Liver (tissue), 9 donors: ENCODE data around the gene SEMA7A. TPM values are rescaled to one million over a fixed set of nuclear protein-coding genes. Genes with fewer than 3 reads are reported as not detected.

Experiments used
- DNase-seq: peaks from one replicate; pipeline ENCODE4 v3.0.0-alpha.2; 2017; ENCODE audit warnings: low spot score
- H3K27ac ChIP-seq, 2 donors: one replicate each; pipeline ENCODE4 v1.7.0; 2013; ENCODE audit warnings: inconsistent platforms in 2 of 2, low read length in 2 of 2, control low read depth in 1 of 2, low read depth in 1 of 2, mild to moderate bottlenecking in 1 of 2
- H3K27me3 ChIP-seq, 4 donors: one replicate each; pipeline versions ENCODE4 v1.6.1 to v1.7.0; 2013; ENCODE audit warnings: low read length in 3 of 4, inconsistent platforms in 1 of 4, mild to moderate bottlenecking in 1 of 4, moderate library complexity in 1 of 4; ENCODE audit not compliant: control insufficient read depth in 4 of 4, insufficient read depth in 4 of 4
- H3K36me3 ChIP-seq, 4 donors: one replicate each; pipeline versions ENCODE4 v1.6.1 to v1.7.0; 2013; ENCODE audit warnings: low read length in 3 of 4, mild to moderate bottlenecking in 3 of 4, low read depth in 1 of 4, moderate library complexity in 1 of 4; ENCODE audit not compliant: control insufficient read depth in 4 of 4, insufficient read depth in 3 of 4
- H3K4me1 ChIP-seq, 4 donors: one replicate each; pipeline versions ENCODE4 v1.6.1 to v1.7.0; 2013; ENCODE audit warnings: low read length in 3 of 4, mild to moderate bottlenecking in 3 of 4, moderate library complexity in 1 of 4; ENCODE audit not compliant: control insufficient read depth in 4 of 4, insufficient read depth in 4 of 4
- H3K4me3 ChIP-seq, 3 donors: one replicate each; pipeline versions ENCODE4 v1.6.1 to v1.7.0; 2013; ENCODE audit warnings: low read length in 3 of 3, control low read depth in 1 of 3, low read depth in 1 of 3, mild to moderate bottlenecking in 1 of 3
- H3K9ac ChIP-seq, 2 donors: one replicate each; pipeline ENCODE4 v1.7.0; 2013; ENCODE audit warnings: low read length in 2 of 2, mild to moderate bottlenecking in 2 of 2, moderate library complexity in 2 of 2, control low read depth in 1 of 2, low read depth in 1 of 2
- H3K9me3 ChIP-seq, 4 donors: one replicate each; pipeline versions ENCODE4 v1.6.1 to v1.7.0; 2013; ENCODE audit warnings: low read length in 3 of 4; ENCODE audit not compliant: control insufficient read depth in 4 of 4
- EGR1 ChIP-seq, 2 donors: IDR thresholded peaks; 2 replicates each; pipeline ENCODE4 v1.6.1; 2016 to 2018; ENCODE audit warnings: antibody characterized with exemption in 2 of 2, low read depth in 2 of 2
- FOXA1 ChIP-seq: IDR thresholded peaks from 2 replicates; pipeline ENCODE4 v1.6.1; 2016; ENCODE audit warnings: antibody characterized with exemption
- FOXA2 ChIP-seq: IDR thresholded peaks from 2 replicates; pipeline ENCODE4 v1.6.1; 2016; ENCODE audit warnings: antibody characterized with exemption
- GABPA ChIP-seq, 2 donors: IDR thresholded peaks in 1 of 2; conservative IDR thresholded peaks in 1 of 2; 2 replicates each; pipeline ENCODE4 v1.6.1; 2016; ENCODE audit warnings: antibody characterized with exemption in 2 of 2, mild to moderate bottlenecking in 1 of 2, moderate library complexity in 1 of 2
- HNF4G ChIP-seq: IDR thresholded peaks from 2 replicates; pipeline ENCODE4 v1.6.1; 2016; ENCODE audit warnings: antibody characterized with exemption
- JUND ChIP-seq, 2 donors: IDR thresholded peaks; 2 replicates each; pipeline ENCODE4 v1.6.1; 2016; ENCODE audit warnings: antibody characterized with exemption in 2 of 2
- RAD21 ChIP-seq, 2 donors: IDR thresholded peaks; 2 replicates each; pipeline ENCODE4 v1.6.1; 2016; ENCODE audit warnings: antibody characterized with exemption in 2 of 2, mild to moderate bottlenecking in 2 of 2
- SP1 ChIP-seq: IDR thresholded peaks from 2 replicates; pipeline ENCODE4 v1.6.1; 2018; ENCODE audit warnings: antibody characterized with exemption, mild to moderate bottlenecking
- TAF1 ChIP-seq: conservative IDR thresholded peaks from 2 replicates; pipeline ENCODE4 v1.6.1; 2016; ENCODE audit warnings: antibody characterized with exemption, mild to moderate bottlenecking
- YY1 ChIP-seq: IDR thresholded peaks from 2 replicates; pipeline ENCODE4 v1.6.1; 2016; ENCODE audit warnings: antibody characterized with exemption, mild to moderate bottlenecking
- WGBS: extraction: QIAGEN DNeasy Blood & Tissue Kit; methylation state at CpG from one replicate; pipeline ENCODE4 v1.1.7; 2013; 5-methylcytosine and 5-hydroxymethylcytosine counted together
- polyA plus RNA-seq, 2 donors: library from polyadenylated mRNA; stranded (reverse) in 1 of 2; unstranded in 1 of 2; fragments of 200-250 nt in 1 of 2; fragments of >200 nt in 1 of 2; fragmentation: Nextera tagmentation in 1 of 2; extraction: Ambion mirVana in 1 of 2; gene quantifications; one replicate each; pipeline versions ENCODE4 v1.2.1 to v1.2.3, GENCODE V29; 2013 to 2015
- total RNA-seq, 2 donors: library from RNA; depleted of rRNA; stranded (reverse); fragments of >200 nt; gene quantifications; one replicate each; pipeline ENCODE4 v1.2.3, GENCODE V29; 2014
- TF ChIP-seq, protein P1 (sequence below): IDR thresholded peaks from 2 replicates; pipeline ENCODE4 v1.6.1; 2016; ENCODE audit warnings: antibody characterized with exemption, mild to moderate bottlenecking
- TF ChIP-seq, protein P2 (sequence below): IDR thresholded peaks from 2 replicates; pipeline ENCODE4 v1.6.1; 2016; ENCODE audit warnings: antibody characterized with exemption
- TF ChIP-seq, protein P3 (sequence below): IDR thresholded peaks from 2 replicates; pipeline ENCODE4 v1.6.1; 2016; ENCODE audit warnings: antibody characterized with exemption
- TF ChIP-seq, protein P4 (sequence below): IDR thresholded peaks from 2 replicates; pipeline ENCODE4 v1.6.1; 2016; ENCODE audit warnings: antibody characterized with exemption
- donor health status: healthy.
- donor health status: healthy.
- donor health status: healthy.
- donor health status: healthy.
- donor health status: healthy.

Gene SEMA7A
- total and polyA plus RNA-seq, 4 donors, result 0.14 to 18.1 (median 1.4) TPM

DNA sequence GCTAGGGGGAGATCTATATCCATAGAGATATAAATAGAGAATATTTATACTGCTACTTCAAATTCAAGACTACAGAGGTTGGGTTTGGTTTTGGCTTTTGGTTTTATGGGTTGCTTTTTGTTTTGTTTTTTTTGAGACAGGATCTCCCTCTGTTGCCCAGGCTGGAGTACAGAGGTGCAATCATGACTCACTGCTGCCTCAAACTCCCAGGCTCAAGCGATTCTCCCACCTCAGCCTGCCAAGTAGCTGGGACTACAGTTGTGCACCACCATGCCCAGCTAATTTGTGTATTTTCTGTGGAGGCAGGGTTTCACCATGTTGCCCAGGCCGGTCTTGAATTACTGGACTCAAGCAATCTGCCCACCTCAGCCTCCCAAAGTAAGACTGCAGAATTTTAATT lies 31.1 kb upstream of the SEMA7A start:
- no peak for DNase-seq
- WGBS, result 94% methylated on average over 2 of the region's 2 CpGs
- Histone ChIP-seq H3K9ac (no peak overlapping the region), H3K9me3 (no peaks in the 10 kb centered on the region), H3K27ac (no peak overlapping the region), H3K4me1 (peaks cover 6 to 19% (median 16%) of the 10 kb centered on the region in 4 donors), H3K27me3 (no peaks in the 10 kb centered on the region), H3K36me3 (peaks cover 0 to 3% (median under 1%) of the 10 kb centered on the region in 4 donors), H3K4me3 (no peak overlapping the region)
- TF ChIP-seq, protein P1, sequence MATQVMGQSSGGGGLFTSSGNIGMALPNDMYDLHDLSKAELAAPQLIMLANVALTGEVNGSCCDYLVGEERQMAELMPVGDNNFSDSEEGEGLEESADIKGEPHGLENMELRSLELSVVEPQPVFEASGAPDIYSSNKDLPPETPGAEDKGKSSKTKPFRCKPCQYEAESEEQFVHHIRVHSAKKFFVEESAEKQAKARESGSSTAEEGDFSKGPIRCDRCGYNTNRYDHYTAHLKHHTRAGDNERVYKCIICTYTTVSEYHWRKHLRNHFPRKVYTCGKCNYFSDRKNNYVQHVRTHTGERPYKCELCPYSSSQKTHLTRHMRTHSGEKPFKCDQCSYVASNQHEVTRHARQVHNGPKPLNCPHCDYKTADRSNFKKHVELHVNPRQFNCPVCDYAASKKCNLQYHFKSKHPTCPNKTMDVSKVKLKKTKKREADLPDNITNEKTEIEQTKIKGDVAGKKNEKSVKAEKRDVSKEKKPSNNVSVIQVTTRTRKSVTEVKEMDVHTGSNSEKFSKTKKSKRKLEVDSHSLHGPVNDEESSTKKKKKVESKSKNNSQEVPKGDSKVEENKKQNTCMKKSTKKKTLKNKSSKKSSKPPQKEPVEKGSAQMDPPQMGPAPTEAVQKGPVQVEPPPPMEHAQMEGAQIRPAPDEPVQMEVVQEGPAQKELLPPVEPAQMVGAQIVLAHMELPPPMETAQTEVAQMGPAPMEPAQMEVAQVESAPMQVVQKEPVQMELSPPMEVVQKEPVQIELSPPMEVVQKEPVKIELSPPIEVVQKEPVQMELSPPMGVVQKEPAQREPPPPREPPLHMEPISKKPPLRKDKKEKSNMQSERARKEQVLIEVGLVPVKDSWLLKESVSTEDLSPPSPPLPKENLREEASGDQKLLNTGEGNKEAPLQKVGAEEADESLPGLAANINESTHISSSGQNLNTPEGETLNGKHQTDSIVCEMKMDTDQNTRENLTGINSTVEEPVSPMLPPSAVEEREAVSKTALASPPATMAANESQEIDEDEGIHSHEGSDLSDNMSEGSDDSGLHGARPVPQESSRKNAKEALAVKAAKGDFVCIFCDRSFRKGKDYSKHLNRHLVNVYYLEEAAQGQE, result no peak
- no peak for TF ChIP-seq FOXA2
- TF ChIP-seq, protein P2, sequence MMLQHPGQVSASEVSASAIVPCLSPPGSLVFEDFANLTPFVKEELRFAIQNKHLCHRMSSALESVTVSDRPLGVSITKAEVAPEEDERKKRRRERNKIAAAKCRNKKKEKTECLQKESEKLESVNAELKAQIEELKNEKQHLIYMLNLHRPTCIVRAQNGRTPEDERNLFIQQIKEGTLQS, result no peak
- no peak for TF ChIP-seq GABPA (IDR thresholded peaks at IDR 0.05 in 1 of 2, conservative IDR thresholded peaks at IDR 0.05 in 1 of 2)
- TF ChIP-seq FOXA1, result no peak
- TF ChIP-seq JUND (IDR thresholded peaks at IDR 0.05), result no peak
- TF ChIP-seq YY1, result no peak
- no peak for TF ChIP-seq SP1
- TF ChIP-seq EGR1 (IDR thresholded peaks at IDR 0.05; ENCODE audit: low read depth in 2 of 2), result no peak
- TF ChIP-seq TAF1, result no peak
- TF ChIP-seq, protein P3, sequence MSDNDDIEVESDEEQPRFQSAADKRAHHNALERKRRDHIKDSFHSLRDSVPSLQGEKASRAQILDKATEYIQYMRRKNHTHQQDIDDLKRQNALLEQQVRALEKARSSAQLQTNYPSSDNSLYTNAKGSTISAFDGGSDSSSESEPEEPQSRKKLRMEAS, result no peak
- TF ChIP-seq RAD21 (IDR thresholded peaks at IDR 0.05), result no peak
- no peak for TF ChIP-seq HNF4G
- TF ChIP-seq, protein P4, sequence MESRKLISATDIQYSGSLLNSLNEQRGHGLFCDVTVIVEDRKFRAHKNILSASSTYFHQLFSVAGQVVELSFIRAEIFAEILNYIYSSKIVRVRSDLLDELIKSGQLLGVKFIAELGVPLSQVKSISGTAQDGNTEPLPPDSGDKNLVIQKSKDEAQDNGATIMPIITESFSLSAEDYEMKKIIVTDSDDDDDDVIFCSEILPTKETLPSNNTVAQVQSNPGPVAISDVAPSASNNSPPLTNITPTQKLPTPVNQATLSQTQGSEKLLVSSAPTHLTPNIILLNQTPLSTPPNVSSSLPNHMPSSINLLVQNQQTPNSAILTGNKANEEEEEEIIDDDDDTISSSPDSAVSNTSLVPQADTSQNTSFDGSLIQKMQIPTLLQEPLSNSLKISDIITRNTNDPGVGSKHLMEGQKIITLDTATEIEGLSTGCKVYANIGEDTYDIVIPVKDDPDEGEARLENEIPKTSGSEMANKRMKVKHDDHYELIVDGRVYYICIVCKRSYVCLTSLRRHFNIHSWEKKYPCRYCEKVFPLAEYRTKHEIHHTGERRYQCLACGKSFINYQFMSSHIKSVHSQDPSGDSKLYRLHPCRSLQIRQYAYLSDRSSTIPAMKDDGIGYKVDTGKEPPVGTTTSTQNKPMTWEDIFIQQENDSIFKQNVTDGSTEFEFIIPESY, result no peak

DNA sequence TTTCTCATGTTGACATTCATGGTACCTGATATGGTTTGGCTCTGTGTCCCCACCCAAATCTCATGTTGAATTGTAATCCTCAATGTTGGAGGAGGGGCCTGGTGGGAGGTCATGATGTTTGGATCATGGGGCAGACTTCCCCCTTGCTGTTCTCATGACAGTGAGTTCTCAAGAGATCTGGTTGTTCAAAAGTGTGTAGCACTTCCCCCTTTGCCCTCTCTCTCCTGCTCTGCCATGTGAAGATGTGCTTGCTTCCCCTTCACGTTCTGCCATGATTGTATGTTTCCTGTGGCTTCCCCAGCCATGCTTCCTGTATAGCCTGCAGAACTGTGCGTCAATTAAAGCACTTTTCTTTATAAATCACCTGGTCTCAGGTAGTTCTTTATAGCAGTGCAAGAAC lies 30.5 kb upstream of the SEMA7A start:
- H3K36me3 ChIP-seq, result peaks cover 0 to 3% (median under 1%) of the 10 kb centered on the region in 4 donors
- no peaks in the 10 kb centered on the region for H3K27me3 ChIP-seq
- no peaks in the 10 kb centered on the region for H3K9me3 ChIP-seq
- H3K9ac ChIP-seq, result no peak overlapping the region
- 79% methylated on average over 2 of the region's 2 CpGs for WGBS
- H3K27ac ChIP-seq, result no peak overlapping the region
- no peak for DNase-seq
- TF ChIP-seq HNF4G (no peak), RAD21 (IDR thresholded peaks at IDR 0.05) (no peak), YY1 (no peak), JUND (IDR thresholded peaks at IDR 0.05) (no peak)
- no peak overlapping the region for H3K4me3 ChIP-seq
- H3K4me1 ChIP-seq, result peaks cover 6 to 19% (median 16%) of the 10 kb centered on the region in 4 donors
